ENCODE results near the gene METRNL.
A peak's percentile ranks its signal among the peaks of the same experiment; 100 is the strongest.

METRNL gene

DNA sequence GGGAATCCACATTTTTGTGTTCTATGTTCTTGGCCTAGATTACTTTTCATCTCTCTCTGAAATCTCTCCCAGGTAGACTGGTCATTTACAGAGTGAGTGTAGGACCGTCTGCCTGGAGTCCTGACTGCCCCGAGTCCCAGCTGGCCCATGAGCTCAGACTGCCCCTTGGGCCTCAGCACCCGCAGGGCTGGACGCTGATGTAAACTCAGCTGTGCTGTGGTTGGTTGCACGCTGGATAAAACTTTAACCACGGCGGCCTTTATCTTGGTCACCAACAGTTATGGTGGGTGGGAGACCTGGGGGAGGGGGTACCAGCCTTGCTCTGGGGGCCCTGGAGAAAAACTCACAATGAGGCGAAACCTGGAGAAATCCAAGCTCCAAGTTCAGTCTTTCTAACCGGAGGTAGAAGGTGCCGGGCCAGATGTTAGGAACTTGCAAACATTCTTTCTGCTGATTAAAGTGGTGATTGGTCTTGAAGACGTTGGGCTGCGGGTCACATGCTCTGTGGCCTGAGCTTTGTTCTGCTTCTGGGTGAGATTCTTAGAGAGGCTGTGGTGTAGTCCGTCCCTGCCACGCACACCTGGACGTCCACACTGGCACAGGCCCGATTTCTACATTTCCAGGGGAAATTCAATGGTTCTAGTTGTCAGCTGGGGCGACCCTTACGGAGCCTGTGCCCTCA lies 6.9 kb downstream of the METRNL start:
- no peak overlapping the region for H3K4me3 ChIP-seq (ENCODE audit: low read length)
- TF ChIP-seq, protein P1, sequence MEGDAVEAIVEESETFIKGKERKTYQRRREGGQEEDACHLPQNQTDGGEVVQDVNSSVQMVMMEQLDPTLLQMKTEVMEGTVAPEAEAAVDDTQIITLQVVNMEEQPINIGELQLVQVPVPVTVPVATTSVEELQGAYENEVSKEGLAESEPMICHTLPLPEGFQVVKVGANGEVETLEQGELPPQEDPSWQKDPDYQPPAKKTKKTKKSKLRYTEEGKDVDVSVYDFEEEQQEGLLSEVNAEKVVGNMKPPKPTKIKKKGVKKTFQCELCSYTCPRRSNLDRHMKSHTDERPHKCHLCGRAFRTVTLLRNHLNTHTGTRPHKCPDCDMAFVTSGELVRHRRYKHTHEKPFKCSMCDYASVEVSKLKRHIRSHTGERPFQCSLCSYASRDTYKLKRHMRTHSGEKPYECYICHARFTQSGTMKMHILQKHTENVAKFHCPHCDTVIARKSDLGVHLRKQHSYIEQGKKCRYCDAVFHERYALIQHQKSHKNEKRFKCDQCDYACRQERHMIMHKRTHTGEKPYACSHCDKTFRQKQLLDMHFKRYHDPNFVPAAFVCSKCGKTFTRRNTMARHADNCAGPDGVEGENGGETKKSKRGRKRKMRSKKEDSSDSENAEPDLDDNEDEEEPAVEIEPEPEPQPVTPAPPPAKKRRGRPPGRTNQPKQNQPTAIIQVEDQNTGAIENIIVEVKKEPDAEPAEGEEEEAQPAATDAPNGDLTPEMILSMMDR (conservative IDR thresholded peaks at IDR 0.05; ENCODE audit: low read depth, low read length) = no peak
- DNase-seq (ENCODE audit: low read depth) = no peak

DNA sequence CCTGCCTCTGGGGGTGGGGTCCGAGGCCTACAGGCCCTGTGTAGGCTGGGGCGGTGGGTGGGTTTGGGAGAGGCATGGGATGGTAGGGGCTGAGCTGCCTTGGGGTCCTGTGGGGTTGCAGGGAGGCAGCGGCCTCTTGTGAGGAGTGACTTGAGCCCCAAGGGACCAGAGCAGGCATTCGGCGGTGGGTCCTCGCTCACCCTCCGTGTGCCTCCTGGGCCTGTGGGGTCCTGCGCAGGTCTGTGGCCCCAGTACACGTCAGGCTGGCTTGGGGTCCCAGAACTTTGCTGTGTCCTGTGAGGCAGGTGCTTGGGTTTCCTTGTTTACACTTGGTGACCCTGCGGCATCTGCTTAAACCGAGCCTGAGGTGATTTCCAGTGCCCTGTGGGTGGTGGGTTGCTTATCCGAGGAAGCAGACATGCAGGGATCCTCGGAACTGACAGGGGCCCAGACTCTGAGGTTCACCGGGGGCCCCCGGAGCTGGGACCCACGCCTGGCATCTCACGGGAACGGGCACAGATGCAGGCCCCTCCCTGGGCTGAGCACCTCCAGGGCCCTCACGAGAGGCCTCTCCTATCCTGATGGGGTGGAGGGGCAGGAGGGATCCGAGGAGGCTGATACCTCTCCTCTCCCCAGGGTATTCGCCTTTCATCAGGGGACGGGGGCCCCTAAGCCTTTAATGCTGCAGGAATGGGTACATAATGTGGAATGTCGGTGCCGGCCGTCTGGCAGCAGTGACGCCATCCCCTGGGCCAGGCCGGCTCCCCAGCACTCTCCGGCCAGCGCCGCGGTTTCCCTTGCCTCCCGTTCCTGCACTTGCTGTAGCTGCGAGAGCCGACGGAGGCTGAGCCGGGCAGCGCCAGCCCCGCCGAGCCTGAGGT lies 7.7 kb downstream of the METRNL start:
- H3K4me3 ChIP-seq (ENCODE audit: low read length) = peak overlapping the region; percentile 29
- TF ChIP-seq, protein P1 (conservative IDR thresholded peaks at IDR 0.05; ENCODE audit: low read depth, low read length) = no peak
- peak; percentile 73 for DNase-seq (ENCODE audit: low read depth)

DNA sequence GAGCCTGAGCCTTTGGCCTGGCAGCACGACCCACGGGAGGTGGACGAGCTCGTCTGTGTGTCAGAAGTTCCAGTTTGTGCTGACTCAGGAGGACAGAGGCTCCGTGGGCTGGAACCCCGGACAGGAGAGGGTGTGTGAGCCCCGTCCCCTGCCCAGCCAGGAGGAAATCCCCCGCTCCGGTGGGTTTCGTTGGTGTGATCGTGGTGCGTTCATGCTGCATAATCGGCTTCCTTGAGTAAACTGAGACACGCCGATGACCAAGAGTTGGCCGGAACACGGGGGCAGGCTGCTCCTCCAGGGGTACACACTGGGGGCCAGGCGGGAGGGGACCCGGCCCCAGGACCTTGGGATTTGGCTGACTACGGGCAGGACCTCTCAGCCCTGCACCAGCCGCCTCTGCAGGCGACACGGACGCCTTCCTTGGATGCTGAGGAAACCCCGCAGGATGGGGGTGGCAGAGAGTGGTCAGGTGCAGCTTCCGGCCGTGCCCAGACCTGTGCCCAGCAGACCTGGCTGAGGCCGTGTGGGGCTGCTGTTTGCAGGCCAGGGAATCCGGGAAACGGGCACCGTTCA lies 8.5 kb downstream of the METRNL start:
- TF ChIP-seq, protein P1 (conservative IDR thresholded peaks at IDR 0.05; ENCODE audit: low read depth, low read length) = no peak
- H3K4me3 ChIP-seq (ENCODE audit: low read length) = peak overlapping the region; percentile 29
- DNase-seq (ENCODE audit: low read depth) = no peak

DNA sequence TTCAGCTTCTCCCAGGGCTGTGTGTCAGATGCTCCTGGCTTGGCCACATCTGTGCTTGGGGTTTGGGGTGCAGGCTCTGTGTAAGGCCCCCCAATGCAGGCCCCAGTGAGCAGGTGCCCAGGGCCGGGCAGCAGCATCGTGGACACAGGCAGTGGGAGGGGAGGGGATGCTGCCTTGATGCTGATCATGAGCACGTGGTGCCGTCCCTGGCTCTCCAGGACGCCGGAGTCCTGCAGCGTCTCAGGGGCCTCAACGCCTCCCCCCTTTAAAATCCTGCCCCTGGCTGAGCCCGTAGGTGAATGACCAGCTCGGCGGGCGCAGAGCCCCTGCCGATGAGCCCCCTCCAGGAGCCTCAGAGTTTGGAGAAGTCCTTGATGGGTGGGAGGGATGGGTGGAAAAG lies 9.0 kb downstream of the METRNL start:
- no peak overlapping the region for H3K4me3 ChIP-seq (ENCODE audit: low read length)
- TF ChIP-seq, protein P1 (conservative IDR thresholded peaks at IDR 0.05; ENCODE audit: low read depth, low read length) = no peak
- no peak for DNase-seq (ENCODE audit: low read depth)

DNA sequence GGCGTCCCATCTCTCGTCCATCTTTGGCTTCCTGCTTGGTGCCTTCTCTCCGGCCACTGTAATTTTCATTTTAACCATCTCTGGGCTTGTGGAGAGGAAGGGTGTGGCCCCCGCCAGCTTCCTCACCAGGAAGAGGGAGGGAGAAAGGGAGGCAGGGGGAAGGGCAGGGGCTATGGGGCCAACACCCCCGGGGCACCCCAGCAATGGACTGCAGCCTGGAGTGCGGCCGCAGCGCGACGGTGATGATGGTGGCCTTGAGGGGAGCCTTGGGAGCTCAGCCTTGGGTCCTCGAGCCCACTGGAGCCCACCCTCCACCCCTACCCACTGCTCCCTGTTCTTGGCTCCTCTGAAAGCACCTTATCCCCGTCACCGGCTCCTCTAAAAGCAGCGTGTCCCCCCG lies 9.5 kb downstream of the METRNL start:
- TF ChIP-seq, protein P1 (conservative IDR thresholded peaks at IDR 0.05; ENCODE audit: low read depth, low read length) = no peak
- no peak overlapping the region for H3K4me3 ChIP-seq (ENCODE audit: low read length)
- no peak for DNase-seq (ENCODE audit: low read depth)

DNA sequence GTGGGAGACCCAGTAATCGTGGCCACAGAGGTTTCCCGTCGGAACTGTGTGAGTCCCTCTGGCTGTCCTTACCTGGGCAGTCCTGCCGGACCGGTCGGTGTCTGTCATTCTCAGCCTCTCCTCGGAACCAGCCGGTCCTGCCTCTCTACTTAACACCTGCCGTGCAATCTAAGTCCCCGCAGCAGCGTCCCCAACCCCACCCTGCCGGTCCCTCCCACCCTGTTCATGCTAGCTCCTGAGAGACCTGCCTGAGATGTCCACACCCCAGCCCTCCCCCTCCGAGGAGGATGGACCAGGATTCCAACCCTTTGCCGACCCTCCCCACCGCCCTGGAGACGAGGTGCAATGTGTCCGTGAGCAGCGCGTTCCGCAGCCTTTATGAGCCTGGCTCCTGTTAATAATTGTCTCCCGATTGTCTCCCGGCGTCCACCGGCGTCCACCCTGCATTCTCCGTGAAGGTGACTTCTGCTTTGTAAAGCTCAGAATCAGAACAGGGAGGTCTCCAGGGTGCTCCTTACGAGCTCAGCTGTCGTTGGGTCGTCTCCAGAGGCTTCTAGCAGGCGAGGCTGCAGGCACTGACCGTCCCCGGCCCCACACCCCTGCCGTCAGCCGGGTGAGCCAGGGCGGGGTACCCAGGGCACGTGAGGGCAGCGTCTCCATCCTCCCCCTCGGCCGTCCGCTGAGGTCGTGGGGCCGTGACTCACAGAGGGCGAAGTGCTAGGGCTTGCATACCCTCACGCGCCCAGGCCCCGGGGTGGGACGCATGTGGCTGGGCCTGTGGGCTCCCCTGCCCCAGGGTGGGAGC lies 10.1 kb downstream of the METRNL start:
- DNase-seq (ENCODE audit: low read depth) = no peak
- H3K4me3 ChIP-seq (ENCODE audit: low read length) = no peak overlapping the region
- TF ChIP-seq, protein P1 (conservative IDR thresholded peaks at IDR 0.05; ENCODE audit: low read depth, low read length) = no peak

All from retinal pigment epithelial cell (primary cell).